PC-9 (cell line): Measurements from ENCODE around the gene CKAP2L. TPM values are rescaled to one million over a fixed set of nuclear protein-coding genes. Genes with fewer than 3 reads are reported as not detected.

Experiments used
- BruUV-seq: library from RNA; stranded (reverse); fragments of 400-500 nt; replicated peaks from 2 replicates; lab custom pipeline; 2021; lab: Mats Ljungman, UMichigan
- CTCF ChIA-PET: fragments of 300-600 bp; sonication (Branson Sonifier 250); formaldehyde crosslinking; loops from one replicate; lab custom pipeline; 2022; ENCODE audit warnings: antibody characterized with exemption; lab: Charles Lee
- POLR2A ChIA-PET: fragments of 300-600 bp; sonication (Branson Sonifier 250); formaldehyde crosslinking; loops from one replicate; lab custom pipeline; 2022; ENCODE audit warnings: antibody characterized with exemption; ENCODE audit not compliant: unreplicated experiment; lab: Charles Lee
- DNase-seq, 2 experiments: peaks; one replicate each; pipeline versions ENCODE4 v3.0.0 to v3.0.0-alpha.2; 2015 to 2022; ENCODE audit warnings: mixed read lengths in 1 of 2
- H2AFZ ChIP-seq: fragments of 200-600 bp; sonication (generic); 2 replicates; pipeline ENCODE4 v1.8.1; 2017; ENCODE audit warnings: antibody characterized with exemption
- H3F3A ChIP-seq: fragments of 200-600 bp; sonication (generic); 2 replicates; pipeline ENCODE4 v1.8.1; 2017; ENCODE audit warnings: antibody characterized with exemption, mild to moderate bottlenecking, low read depth; ENCODE audit not compliant: insufficient read depth
- H3K27ac ChIP-seq: fragments of 200-600 bp; sonication (generic); 2 replicates; pipeline ENCODE4 v1.6.1; 2016; ENCODE audit warnings: mixed run types
- H3K27me3 ChIP-seq: fragments of 200-600 bp; sonication (generic); 2 replicates; pipeline ENCODE4 v1.6.1; 2016; ENCODE audit warnings: low read depth, mixed run types; ENCODE audit not compliant: insufficient read depth
- H3K36me3 ChIP-seq: fragments of 200-600 bp; sonication (generic); 2 replicates; pipeline ENCODE4 v1.6.1; 2016; ENCODE audit warnings: low read depth, mixed run types
- H3K4me1 ChIP-seq: fragments of 200-600 bp; sonication (generic); replicated peaks from 2 replicates; pipeline ENCODE4 v1.6.1; 2016; ENCODE audit warnings: mixed run types; ENCODE audit not compliant: insufficient read depth
- H3K4me2 ChIP-seq: fragments of 200-600 bp; sonication (generic); 2 replicates; pipeline ENCODE4 v1.6.1; 2017; ENCODE audit warnings: mixed run types
- H3K4me3 ChIP-seq: fragments of 200-600 bp; sonication (generic); 2 replicates; pipeline ENCODE4 v1.6.1; 2016; ENCODE audit warnings: mixed run types
- H3K79me2 ChIP-seq: fragments of 200-600 bp; sonication (generic); 2 replicates; pipeline ENCODE4 v1.6.1; 2017; ENCODE audit warnings: low read depth, mixed run types
- H3K9me2 ChIP-seq: fragments of 200-600 bp; sonication (generic); 2 replicates; pipeline ENCODE4 v1.8.1; 2017; ENCODE audit warnings: mild to moderate bottlenecking; ENCODE audit not compliant: insufficient read depth
- H3K9me3 ChIP-seq: fragments of 200-600 bp; sonication (generic); 2 replicates; pipeline ENCODE4 v1.8.1; 2016; ENCODE audit warnings: low read depth; ENCODE audit not compliant: insufficient read depth
- H4K20me1 ChIP-seq: fragments of 200-600 bp; sonication (generic); 2 replicates; pipeline ENCODE4 v1.8.1; 2017; ENCODE audit not compliant: insufficient read depth
- EZH2 ChIP-seq: fragments of 200-600 bp; sonication (generic); IDR thresholded peaks from 2 replicates; pipeline ENCODE4 v1.8.0; 2017; ENCODE audit warnings: antibody characterized with exemption, low read depth
- intact Hi-C: fragments of 100-400 bp; cut with micrococcal nuclease; formaldehyde crosslinking; loops from one replicate; pipeline ENCODE4 v1.10.0; 2022; ENCODE audit not compliant: unreplicated experiment
- total RNA-seq: library from RNA; stranded (reverse); gene quantifications from 2 replicates; pipeline ENCODE4 v1.2.3, GENCODE V29; 2021
- TF ChIP-seq, protein P1 (sequence below): fragments of 200-600 bp; sonication (generic); conservative IDR thresholded peaks from 2 replicates; pipeline ENCODE4 v1.6.1; 2017; ENCODE audit warnings: mixed run types, antibody characterized with exemption, mild to moderate bottlenecking, moderate library complexity

Gene CKAP2L
- total RNA-seq, 1 experiment from 2014 or later = 28.7 TPM

DNA sequence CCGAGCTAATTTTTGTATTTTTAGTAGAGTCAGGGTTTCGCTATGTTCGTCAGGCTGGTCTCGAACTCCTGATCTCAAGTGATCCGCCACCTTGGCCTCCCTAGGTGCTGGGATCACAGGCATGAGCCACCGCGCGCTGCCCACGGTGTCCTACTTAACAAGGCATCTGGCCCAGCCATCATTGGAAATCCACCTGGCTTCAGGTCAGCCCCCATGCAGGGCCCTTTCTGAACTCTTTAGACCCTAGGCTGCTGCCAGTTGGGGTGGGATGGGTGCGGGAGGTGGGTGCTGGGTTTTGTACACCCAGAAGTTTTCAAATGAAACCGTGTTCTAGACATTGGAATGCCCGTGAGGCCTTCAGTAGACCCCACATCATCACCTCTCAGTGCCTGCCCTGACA is 70.2 kb downstream of the CKAP2L start:
- no peaks in the 10 kb centered on the region for H3K79me2 ChIP-seq
- no peaks in the 10 kb centered on the region for H3K9me3 ChIP-seq
- no peaks in the 10 kb centered on the region for H4K20me1 ChIP-seq
- intact Hi-C loops = no loop called here
- CTCF ChIA-PET = interaction anchor here (0.7 kb wide), 1 partner anchor 31 kb away, joined by 3 read pairs; no protein-coding TSS in a partner anchor
- H3K4me1 ChIP-seq = peaks cover 29% of the 10 kb centered on the region
- no peak for DNase-seq
- H3K9me2 ChIP-seq = no peaks in the 10 kb centered on the region
- TF ChIP-seq, protein P1, sequence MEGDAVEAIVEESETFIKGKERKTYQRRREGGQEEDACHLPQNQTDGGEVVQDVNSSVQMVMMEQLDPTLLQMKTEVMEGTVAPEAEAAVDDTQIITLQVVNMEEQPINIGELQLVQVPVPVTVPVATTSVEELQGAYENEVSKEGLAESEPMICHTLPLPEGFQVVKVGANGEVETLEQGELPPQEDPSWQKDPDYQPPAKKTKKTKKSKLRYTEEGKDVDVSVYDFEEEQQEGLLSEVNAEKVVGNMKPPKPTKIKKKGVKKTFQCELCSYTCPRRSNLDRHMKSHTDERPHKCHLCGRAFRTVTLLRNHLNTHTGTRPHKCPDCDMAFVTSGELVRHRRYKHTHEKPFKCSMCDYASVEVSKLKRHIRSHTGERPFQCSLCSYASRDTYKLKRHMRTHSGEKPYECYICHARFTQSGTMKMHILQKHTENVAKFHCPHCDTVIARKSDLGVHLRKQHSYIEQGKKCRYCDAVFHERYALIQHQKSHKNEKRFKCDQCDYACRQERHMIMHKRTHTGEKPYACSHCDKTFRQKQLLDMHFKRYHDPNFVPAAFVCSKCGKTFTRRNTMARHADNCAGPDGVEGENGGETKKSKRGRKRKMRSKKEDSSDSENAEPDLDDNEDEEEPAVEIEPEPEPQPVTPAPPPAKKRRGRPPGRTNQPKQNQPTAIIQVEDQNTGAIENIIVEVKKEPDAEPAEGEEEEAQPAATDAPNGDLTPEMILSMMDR = no peak
- TF ChIP-seq EZH2 = no peak
- no peak overlapping the region for H2AFZ ChIP-seq
- H3K4me2 ChIP-seq = no peak overlapping the region
- no TSS peak for BruUV-seq
- H3K27ac ChIP-seq = no peak overlapping the region
- no peaks in the 10 kb centered on the region for H3K36me3 ChIP-seq
- no peaks in the 10 kb centered on the region for H3K27me3 ChIP-seq
- no peak overlapping the region for H3K4me3 ChIP-seq
- H3F3A ChIP-seq = peaks cover 29% of the 10 kb centered on the region
- POLR2A ChIA-PET = no interaction called here

DNA sequence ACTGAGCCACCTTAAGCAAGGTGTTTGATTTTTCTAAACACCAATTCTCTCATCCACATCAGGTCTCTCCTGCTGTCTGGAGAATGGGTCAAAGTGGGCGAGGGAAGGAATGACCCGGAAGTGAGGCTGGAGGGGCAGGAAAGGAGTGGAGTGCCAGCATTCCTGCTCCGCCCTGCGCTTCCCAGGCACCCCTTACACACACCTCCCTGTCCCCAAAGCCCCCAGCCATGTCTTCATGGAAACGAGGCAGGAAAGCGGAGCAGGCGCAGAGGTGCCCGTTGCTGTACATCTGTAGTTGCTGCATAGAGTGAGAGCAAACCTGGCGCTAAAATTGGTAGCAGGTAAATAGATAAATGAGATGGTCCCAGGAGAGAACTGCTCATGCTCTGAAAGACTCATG is 70.8 kb downstream of the CKAP2L start:
- intact Hi-C loops = loop anchor here (2.0 kb wide), 2 partner anchors 33 to 67 kb away; no protein-coding TSS in a partner anchor
- Histone ChIP-seq H3K27me3 (no peaks in the 10 kb centered on the region), H3K4me1 (peaks cover 35% of the 10 kb centered on the region), H3K9me2 (no peaks in the 10 kb centered on the region), H3K4me2 (no peak overlapping the region), H3K27ac (peak overlapping the region; percentile 77), H3K4me3 (no peak overlapping the region), H4K20me1 (no peaks in the 10 kb centered on the region), H3K36me3 (no peaks in the 10 kb centered on the region), H3K9me3 (no peaks in the 10 kb centered on the region), H2AFZ (no peak overlapping the region), H3F3A (peaks cover 29% of the 10 kb centered on the region), H3K79me2 (no peaks in the 10 kb centered on the region)
- TF ChIP-seq, protein P1 = no peak
- TF ChIP-seq EZH2 = no peak
- no peak for DNase-seq
- ChIA-PET CTCF (interaction anchor here (0.7 kb wide), 1 partner anchor 31 kb away, joined by 3 read pairs; no protein-coding TSS in a partner anchor), POLR2A (no interaction called here)
- BruUV-seq = no TSS peak

DNA sequence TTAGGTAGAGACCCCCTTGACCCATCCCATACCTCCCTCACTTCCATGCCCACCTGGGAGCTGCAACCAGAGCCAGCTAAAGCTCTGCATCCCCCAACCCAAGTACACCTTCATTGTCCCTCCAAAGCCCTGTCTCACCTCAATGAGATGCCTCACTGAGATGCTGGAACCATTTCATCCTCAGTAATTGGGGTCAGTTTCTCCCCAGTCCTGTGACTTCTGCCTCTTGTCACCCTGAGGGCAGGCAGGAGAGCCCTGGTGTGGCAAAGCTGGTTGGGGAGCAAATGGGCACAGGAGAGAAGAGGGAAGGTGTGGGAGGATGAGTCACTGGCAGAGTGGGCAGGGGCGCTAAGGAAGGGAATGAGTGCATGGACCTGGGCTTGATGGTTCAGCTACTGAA is 71.5 kb downstream of the CKAP2L start:
- peak overlapping the region; percentile 77 for H3K27ac ChIP-seq
- peaks cover 33% of the 10 kb centered on the region for H3F3A ChIP-seq
- H2AFZ ChIP-seq = no peak overlapping the region
- H3K27me3 ChIP-seq = no peaks in the 10 kb centered on the region
- H4K20me1 ChIP-seq = no peaks in the 10 kb centered on the region
- peak overlapping the region; percentile 60 for H3K4me2 ChIP-seq
- no peaks in the 10 kb centered on the region for H3K79me2 ChIP-seq
- DNase-seq = peak; percentile 25 to 41
- ChIA-PET CTCF (interaction anchor here (0.8 to 1.2 kb wide), 4 partner anchors 26 to 93 kb away, joined by 4 to 11 read pairs (median 6); no protein-coding TSS in a partner anchor), POLR2A (interaction anchor here (0.8 to 0.9 kb wide), 3 partner anchors 23 to 230 kb away, joined by 5 to 7 read pairs (median 5); no protein-coding TSS in a partner anchor)
- H3K9me2 ChIP-seq = no peaks in the 10 kb centered on the region
- H3K4me3 ChIP-seq = peak overlapping the region; percentile 12; the same call in 1 of the 2 replicates
- TSS peak; percentile 80 for BruUV-seq
- intact Hi-C loops = loop anchor here (1.0 to 2.0 kb wide), 3 partner anchors 34 to 66 kb away; partner anchors contain the start of gene SLC20A1
- no peak for TF ChIP-seq EZH2
- TF ChIP-seq, protein P1 = no peak
- H3K9me3 ChIP-seq = no peaks in the 10 kb centered on the region
- no peaks in the 10 kb centered on the region for H3K36me3 ChIP-seq
- H3K4me1 ChIP-seq = peaks cover 42% of the 10 kb centered on the region
